Forelimb muscle (tissue), 1 donor: ENCODE results near the gene FBXL17. TPM values are rescaled to one million over a fixed set of nuclear protein-coding genes. Genes with fewer than 3 reads are reported as not detected.
A peak's percentile ranks its signal among the peaks of the same experiment; 100 is the strongest.

Experiments used
- DNase-seq: peaks from one replicate; pipeline ENCODE4 v3.0.0-alpha.2; 2013; ENCODE audit warnings: low read depth
- polyA plus RNA-seq: library from polyadenylated mRNA; unstranded; fragments of 120-200 nt; gene quantifications from one replicate; pipeline ENCODE4 v1.2.1, GENCODE V29; 2013; ENCODE audit not compliant: insufficient read length

Gene FBXL17
- polyA plus RNA-seq, 1 donor: 22.1 TPM

DNA sequence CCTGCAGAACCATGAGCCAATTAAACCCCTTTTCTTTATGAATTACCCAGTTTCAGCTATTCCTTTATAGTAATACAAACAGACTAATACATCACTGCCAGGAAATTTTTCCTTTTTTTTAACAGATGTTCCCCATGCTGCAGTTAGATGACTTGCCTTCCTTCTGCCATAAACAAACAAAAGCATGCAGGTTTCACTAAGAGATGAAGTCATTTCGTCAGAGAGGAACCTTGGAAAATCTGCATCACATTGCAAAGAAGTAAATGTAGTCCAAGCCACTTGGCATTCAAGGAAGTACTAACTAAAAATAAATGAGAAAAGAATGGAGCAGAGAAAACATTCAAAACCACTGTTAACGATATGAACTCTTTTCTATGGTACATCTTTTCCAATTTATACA lies 517.1 kb downstream of the FBXL17 start:
- DNase-seq: peak; percentile 35

DNA sequence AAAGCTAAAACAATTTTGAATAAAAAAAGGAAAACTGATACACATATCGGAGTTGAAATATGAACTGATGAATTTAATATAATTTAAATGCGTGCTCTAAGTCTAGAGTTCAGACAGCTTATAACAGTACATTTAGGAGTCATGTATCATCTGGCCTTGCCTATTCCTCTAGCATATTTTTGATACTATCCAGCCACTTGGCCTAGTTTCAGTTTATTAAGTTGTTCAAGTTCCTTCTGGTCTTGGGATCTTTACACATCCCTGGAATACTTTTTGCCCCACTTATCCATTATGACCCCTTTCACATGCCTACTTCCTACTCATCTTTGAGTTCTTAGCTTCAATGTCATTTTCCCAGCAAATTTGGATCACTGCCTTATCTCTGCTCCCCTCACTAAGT lies 518.8 kb downstream of the FBXL17 start:
- DNase-seq: no peak

DNA sequence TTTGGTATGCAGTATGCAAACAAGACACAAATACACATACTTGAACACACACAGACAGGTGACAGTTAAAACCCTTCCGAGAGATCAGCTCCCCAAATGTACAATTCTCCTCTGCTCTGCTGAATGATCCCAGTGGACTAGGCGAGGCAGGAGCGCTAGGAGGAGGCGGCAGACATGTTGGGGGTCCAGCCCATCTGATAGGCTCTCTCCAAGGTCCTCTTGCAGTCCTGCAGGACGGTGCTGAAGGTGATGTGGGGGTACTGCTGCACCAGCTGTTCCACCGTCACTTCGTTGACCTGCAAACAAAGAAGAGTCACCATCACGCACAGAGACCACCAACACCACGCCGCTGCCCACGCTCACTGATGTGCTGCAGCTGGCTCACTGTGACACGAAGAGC lies 520.3 kb downstream of the FBXL17 start:
- no peak for DNase-seq

DNA sequence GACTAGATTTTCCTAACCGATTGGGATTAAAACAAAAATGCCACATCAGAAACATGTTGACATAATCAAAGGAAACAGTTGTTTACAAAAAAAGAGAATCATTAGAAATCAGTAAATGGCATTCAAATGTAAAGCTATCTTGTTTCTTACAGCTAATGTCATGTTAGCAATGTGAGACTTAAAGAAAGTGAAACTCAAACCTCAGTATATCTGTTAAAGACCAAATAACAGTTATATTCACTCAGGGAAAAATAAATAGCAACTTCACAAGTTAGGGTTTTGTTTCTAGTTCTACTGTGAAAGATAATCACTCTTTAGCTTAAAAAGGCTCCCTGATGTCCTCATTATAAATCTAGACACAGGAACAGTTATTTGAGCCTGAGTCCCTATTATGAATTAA lies 521.9 kb downstream of the FBXL17 start:
- DNase-seq: no peak

DNA sequence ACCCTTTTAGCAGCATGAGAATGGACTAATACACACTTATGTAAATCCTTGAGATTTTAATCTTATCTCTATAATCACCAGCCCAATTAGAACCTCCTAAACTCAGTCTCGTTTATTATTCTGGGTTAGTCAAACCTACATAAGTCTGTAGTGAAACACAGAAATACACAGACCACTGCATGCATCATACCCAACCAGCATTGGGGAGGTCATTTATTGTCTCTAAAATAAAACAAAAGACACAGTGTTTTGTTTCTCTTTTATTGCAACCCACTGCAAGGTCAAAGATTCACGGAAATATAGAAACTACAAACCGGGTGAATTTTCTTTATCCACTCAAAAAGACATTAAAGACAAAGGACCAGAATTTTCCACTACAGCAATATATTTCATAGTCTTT lies 523.1 kb downstream of the FBXL17 start:
- no peak for DNase-seq

DNA sequence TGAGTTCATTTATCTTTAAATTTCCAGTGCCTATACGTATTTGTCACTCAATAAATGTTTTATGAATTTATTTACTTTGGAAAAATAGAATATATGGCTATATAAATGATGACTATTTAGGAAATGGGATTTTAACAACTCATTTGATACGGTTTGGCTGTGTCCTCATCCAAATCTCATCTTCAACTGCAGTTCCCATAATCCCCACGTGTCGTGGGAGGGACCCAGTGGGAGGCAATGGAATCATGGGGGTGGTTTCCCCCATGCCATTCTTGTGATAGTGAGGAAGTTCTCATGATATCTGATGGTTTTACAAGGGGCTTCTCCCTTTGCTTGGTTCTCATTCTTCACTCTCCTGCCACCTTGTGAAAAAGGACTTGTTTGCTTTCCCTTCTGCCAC lies 523.6 kb downstream of the FBXL17 start:
- no peak for DNase-seq

DNA sequence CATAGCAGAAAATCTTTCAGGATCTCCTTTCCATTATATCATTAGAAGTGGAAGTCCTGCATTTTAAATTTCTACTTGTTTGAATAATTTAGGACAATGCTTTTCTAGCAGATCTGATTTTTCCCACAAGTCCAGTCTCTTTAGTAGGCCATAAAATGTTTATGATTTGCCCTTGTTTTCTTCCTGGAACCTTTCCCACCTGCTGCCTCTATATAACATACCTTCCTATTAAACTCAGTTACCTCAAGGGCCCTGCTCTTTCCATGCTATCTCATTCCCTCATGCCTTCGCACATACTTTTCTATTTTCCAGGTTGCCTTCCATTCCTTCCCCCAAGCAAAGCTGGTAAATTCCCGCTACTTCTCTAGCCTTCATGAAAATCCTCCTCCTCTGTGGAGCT lies 524.1 kb downstream of the FBXL17 start:
- no peak for DNase-seq

DNA sequence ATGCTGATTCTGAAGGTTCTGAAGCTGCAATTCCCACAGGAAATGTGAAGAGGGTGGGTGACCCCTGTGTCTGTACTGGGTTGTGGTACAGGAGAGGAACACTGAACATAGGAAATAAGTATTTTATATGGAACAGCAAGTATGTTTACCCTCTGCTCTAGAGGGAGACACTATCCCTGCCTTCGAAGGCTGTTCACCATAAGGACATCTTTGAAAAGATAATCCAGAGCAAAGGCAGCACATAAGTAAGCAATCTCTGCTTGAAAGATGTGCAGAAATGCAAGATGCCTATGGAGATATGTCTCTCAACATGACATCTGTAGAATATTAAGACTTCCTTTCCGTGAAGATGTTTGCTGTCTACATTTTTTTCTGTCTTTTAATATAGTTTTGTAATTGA lies 526.7 kb downstream of the FBXL17 start:
- DNase-seq: no peak

DNA sequence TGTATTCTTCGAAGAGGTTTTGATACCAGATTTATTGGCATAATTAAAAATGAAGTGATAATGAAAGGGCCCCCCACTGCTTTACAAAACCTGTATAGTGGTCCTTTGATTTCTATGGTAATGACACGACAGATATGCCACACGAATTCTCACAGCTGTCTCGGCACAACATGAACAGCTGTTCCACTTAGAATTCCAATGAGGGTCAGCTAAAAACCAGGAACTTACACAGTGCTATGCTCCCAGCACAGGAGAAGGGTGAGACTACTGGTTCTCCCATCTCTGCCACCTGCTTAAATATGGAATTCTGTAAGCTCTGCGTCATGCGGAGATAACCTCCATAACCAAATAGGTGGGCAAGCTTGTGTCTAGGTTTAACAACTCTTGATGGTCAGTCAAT lies 528.2 kb downstream of the FBXL17 start:
- DNase-seq: no peak

DNA sequence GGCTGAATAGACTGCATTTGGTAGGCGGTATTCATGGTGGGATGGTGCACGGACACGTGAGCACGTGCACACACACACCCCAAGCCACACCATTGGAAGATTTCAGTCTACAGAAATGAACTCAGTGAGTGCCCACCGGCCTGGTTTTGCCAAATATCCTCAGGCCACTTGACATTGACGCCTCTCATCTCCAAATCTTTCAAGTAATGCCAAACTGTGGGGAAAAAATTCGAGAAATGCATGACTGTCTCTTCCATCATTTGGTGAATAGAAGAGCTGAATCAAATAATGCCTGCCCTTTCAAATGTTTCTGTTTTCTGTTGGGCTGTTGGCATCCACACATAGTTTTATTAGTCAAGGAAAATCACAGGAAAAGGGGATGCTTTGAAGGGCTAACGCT lies 528.9 kb downstream of the FBXL17 start:
- DNase-seq: no peak

DNA sequence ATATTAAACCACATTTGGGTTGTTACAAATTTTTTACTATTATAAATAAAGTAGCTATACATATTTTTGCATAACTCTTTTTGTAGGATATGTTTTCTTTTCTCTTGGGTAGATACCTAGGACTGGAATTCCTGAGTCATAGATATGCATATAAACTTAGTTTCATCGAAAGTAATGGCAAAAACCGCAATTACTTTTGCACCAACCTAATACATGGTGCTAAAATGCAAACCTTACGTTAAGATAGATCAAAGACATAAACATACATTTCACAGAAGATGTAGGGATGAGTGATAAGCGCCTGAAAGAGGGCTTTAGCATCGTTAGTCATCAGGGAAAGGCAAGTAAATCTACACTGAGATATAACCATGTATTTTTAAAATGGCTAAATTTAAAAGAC lies 532.8 kb downstream of the FBXL17 start:
- DNase-seq: no peak

DNA sequence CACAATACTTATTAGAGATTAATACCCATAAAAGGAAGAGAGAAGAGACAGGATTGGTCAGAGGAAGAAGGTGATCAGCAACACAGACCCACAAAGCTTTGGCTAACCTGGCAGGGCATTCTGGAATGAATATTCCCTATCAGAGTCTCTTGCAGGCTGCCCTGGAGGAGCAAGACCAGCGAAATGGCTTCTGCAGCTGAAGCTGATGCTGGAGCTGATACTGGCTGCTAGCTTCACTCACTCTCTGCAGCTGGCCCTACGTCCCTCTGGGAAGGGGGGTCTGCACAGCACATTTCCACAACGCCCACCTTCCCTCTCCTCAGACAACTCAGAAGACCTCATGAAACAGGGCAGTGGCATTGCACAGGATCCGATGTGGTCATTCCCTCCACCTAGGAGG lies 541.3 kb downstream of the FBXL17 start:
- DNase-seq: no peak

DNA sequence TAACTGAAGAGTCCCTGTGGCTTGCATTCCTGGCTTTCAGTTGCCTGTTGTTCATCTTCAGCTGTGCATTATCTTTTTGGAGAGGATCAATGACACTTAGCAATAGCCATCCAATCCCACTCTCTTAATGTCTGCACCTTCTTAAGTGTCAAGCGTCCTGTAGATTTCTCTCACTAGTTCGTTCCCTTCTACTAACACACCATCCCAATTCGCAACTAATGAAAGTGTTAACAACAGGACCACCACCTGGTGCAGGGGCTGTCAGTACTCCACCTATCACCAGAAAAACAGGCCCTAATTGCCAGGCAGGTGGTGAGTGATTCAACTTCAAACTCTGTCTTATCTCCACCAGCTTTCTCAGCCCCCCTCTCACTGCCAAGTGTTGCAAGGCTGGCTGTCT lies 541.7 kb downstream of the FBXL17 start:
- DNase-seq: no peak

DNA sequence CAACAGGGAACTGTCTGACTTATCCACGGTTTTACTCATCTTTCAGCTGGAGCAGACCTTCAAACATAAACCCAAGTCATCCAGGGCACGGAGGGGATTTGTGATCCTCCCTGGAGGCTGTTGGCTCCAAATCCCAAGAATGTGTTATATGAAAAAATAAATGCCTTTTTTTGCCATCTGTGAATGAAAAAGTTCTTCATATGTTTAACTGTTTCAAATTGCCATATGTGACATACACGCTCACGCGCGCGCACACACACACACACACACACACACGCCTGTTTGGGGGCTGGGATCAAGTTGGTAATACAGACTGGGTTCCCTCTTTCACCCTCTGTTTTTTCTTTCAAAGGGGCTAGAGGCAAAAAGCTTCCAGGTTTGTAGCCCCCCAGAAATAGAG lies 546.8 kb downstream of the FBXL17 start:
- DNase-seq: no peak

DNA sequence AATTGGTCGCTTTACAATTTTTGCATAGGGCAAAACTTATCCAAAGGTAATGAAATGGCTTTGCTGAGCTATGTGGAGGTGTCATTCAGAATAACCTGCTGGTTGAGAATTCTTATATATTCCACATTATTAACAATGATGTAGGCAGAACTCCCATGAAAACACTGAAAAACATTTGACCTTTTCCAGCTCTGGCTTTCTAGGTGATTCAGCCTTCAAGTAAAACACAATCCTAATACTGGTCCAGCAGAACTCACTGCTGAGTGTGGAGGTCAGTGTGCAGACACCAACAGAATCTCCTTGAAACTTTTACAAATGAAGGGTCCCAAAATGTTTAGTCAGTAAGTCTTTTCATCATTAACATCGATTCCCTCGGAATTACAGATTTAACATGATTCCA lies 549.2 kb downstream of the FBXL17 start:
- DNase-seq: no peak

DNA sequence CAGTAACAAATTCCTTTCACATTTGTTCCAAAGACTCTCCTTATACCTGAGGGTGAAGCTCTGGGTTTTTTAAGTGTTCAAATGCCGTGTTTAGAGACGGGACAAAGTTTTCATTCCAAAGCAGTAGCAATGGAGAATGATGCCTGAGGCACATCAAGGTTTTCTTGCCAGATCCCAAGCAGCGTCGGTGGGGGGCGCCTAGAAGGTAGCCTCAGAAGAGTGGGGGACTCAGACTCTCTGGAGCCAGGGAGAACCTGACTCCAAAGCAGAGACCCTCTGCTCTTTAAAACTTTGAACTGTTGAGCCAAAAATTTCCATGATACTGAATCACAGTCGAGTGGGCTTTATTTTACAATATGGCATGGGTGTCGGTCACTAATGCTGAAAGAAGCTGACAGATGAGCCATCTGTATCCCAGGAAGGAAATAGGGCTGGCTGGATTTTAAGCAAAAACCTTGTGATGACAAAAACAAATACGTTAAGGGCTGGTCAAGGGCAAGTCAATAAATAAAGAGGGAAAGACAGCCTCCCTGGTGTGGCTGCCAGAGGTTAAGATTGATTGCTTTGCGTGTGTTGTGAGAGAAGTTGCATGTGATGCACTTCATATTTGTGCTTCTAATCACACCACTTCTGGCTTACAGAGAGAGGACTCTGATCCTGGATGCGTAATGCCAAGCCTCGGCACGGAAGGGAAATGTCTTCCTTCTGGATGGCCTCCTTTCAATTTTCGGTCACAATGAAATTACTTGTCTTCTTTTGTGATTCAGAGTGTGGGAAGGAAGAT lies 550.1 kb downstream of the FBXL17 start:
- no peak for DNase-seq

DNA sequence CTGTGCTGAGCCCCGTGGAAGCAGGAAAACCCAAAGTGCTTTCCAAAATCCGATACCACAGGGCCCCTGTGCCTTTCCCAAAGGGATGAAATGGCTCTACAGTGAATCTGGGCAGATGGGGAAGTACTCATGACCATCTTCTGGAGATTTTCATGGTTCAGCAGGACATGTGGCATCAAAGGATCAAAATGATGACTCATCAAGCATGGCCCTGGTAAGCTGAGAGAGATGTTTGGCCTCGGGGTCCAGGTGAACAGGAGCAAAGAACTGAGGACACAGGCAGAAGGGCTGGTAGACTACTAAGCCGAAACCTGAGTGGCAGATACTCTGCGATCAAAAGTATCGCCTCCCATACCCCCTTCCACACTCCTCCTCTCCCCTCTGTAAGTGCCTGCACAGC lies 551.1 kb downstream of the FBXL17 start:
- DNase-seq: no peak

DNA sequence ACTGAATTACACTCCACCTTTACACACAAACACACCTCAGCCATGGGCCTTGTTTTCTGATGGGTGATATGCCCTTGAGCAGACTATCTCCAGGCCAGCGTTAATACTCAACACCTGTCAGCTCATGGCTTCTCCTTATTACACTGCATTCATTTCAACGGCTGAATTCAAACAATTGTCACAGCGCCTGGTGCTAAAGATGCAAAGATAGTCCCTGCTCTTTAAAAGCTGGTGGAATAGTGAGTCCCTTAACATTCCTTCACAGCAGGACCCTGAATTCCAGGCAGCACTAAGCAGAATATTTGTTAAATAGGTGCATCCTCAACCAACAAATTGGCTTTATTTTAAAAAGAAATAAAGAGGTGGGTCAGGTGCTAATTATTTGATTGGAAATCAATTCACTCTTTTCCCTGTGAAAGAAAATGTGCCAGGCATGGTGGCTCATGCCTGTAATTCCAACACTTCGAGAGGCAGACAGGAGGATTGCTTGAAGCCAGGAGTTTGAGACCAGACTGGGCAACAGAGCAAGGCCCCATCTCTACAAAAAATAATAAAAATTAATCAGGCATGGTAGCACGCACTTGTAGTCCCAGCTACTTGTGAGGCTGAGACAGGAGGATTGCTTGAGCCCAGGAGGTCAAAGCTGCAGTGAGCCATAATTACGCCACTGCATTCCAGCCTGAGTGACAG lies 555.4 kb downstream of the FBXL17 start:
- DNase-seq: no peak

DNA sequence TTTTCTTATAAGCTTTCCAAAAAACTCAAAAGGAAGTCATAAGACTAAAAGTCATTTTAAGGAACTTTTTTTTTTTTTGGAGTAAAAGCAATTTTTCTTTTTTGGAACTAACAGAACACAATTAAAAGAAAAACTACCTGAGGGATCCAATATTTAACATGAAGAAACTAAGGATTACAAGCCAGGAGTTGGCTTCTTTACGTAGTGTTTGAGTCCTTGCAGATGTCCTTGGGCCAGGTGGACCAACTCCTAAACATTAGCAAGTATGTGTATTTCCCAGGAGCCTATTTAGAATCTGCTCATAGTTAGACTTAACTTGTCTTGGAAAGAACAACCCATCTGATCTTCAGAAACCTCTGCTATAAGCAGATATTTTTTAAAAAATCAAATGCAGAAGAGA lies 557.1 kb downstream of the FBXL17 start:
- DNase-seq: no peak

DNA sequence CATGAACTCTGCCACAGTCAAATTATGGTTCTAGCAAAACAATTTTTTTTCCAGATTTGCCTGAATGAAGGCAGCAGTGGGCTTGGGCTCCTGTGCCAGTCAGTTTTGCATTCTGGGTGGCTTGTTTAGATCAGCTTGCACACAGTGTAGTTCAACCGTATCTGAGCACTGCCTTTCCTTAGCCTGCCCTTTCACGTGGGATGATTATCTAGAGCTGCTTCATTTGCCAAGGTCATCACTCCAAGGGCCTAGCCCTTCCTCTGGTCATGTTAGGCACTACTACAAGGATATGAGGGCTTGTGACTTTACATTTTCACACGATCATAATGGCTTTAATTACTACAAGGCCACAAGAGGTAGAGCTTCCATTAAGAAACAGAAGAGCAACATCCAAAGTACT lies 560.6 kb downstream of the FBXL17 start:
- DNase-seq: no peak

DNA sequence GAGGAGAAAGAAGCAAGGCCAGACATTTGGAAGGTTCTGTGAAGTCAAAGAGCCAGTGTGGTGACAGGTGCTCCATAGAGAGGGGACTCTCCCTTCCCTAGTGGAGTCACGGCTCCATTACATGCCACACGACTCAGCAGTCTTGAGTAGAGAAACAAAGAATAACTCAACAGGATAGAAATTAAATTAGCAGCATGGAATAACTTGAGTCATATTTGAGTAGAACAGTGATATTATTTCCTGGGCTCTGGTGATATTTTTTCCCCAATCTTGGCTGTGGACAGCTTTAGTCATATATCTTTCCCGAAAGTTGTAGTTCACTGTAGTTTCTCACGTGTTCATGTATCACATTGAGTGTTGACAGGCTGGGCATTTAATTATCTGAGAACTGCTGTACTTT lies 561.5 kb downstream of the FBXL17 start:
- no peak for DNase-seq

DNA sequence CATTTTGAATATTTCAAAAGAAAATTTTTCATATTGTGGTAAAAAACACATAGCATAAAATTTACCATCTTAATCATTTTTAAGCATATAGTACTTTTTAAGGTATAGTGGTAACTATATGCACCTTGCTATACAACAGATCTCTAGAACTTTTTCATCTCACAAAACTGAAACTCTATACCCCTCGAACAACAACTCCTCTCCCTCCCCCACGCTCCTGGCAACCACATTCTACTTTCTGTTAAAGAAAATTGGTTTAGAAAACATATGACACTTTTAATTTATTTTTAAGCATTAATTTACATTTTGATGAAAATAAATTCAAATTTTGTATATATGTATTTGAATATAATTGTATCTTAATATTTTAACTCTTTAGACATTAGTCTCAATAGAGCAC lies 563.9 kb downstream of the FBXL17 start:
- no peak for DNase-seq

DNA sequence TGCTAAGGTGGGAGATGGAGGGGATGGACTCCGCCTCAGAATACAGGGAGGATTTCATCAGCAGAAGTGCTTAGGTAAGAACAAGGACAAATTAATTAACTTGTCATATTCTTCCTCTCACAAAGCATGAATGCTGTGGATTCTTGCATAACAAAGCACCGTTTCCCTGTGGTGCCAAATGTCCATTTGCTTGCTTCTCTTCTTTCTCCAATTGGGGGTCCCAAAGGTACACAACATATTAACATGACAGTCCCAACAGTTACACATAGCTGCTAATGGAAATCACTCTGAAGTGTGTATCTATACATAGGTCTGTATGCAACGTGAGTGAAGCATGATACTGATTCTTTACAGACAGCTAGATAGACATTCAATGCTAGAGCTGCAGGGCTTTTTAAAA lies 564.5 kb downstream of the FBXL17 start:
- no peak for DNase-seq

DNA sequence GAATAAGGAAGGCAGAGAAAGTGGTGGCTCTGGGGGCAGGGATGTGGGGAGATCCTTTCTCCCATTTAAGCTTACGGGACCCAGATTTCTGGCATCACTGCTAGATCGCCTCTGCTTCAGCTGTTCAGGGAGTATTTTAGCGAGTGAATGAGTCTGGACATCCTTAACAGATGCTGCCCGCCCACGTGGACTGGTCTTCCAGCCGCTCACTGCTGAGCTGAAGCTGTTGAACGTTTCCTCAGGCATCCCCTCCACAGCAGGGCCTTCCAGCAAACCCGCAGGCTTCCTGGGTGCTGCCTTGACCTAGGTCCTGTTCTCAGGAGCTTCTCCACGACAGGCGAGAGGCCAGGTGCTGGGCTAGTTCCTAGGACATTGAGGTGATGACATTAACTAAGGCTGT lies 566.8 kb downstream of the FBXL17 start:
- no peak for DNase-seq
